Spleen (tissue), 7 donors: ENCODE results near the gene CDC42BPG.

Experiments used
- CTCF ChIP-seq, 11 experiments: fragments of 200-600 bp in 7 of 11; fragments of 450-650 bp in 4 of 11; sonication (generic) in 4 of 11; IDR thresholded peaks in 8 of 11; conservative IDR thresholded peaks in 3 of 11; 1 replicate in 7 of 11; 2 replicates in 4 of 11; pipeline versions ENCODE4 v1.4.0 to v1.8.0; 2016 to 2021; ENCODE audit warnings: antibody characterized with exemption in 11 of 11, inconsistent platforms in 4 of 11, mild to moderate bottlenecking in 1 of 11
- POLR2A ChIP-seq, 3 donors: fragments of 450-650 bp; IDR thresholded peaks; one replicate each; pipeline ENCODE4 v1.5.1; 2017; ENCODE audit warnings: antibody characterized with exemption in 3 of 3, mild to moderate bottlenecking in 1 of 3
- POLR2AphosphoS5 ChIP-seq, 3 donors: sonication (generic); formaldehyde crosslinking; IDR thresholded peaks; one replicate each; pipeline ENCODE4 v1.5.1; 2017; ENCODE audit warnings: antibody characterized with exemption in 3 of 3
- donor health status: DM: no; HTN: no; CAD: no; lungs with moderate emphysema.
- donor health status: DM: no; HTN: no; CAD: no.
- donor health status: DM: no; HTN: no; CAD: no.

GRCh38 chr11:64846998-64847666 lies 2.7 kb upstream of the CDC42BPG start:
- TF ChIP-seq CTCF (IDR thresholded peaks at IDR 0.05 in 8 of 11, conservative IDR thresholded peaks at IDR 0.05 in 3 of 11): peak; percentile 96 to 100 (median 98)
- TF ChIP-seq POLR2A (IDR thresholded peaks at IDR 0.05): no peak
- peak; percentile 73 to 79 (median 77) for TF ChIP-seq POLR2AphosphoS5 (IDR thresholded peaks at IDR 0.05)
